EH (cell line): Measurements from ENCODE around the gene EPC1.
"Not testable (repeated sequence)": the region's sequence is repeated elsewhere in the genome, so short reads cannot be mapped to it uniquely, and the experiment has no call there.

Source experiments
- DNase-seq: peaks from one replicate; pipeline ENCODE4 v3.0.0-alpha.2; 2015; ENCODE audit warnings: low read depth

EPC1 gene

DNA sequence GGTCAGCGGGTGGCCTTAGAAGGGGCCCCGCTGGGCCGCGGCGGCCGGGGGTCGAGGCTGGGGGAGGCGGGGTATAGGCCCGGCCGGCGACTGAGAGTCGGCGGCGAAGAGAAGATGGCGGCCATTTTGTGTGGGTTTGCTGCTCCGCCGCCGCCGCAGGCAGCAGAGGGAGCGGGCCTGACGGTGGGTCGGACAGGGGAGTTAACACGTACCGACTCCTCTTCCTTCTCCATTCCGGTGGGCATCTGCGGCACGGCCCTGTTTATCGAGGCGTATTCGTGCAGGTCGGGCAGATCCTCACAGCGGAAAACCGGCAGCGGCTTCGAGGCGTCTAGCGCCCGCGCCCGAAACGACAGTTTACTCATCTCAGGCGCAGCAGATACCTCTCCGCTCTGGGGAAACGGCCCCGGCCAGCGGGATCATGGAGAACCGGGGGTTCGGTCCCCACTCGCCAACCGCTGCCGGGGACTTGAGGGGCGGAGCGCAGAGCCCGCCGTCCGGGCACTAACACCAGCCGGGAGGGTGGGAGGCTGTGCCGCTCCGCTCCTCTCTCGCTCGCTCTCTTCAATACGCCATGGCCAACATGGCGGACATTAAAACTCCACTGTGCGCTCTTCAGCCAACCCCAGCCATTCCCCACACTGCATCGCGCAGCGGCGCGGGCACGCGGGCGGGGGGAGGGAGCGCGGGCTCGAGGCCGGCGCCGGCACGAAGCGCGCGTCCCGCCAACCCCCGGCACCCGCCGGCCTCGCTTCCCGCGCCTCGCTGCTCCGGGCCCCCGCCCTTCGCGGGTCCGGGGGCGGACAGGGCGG is at the start of gene EPC1:
Gene EPC1 (minus strand): TSS at position 608 of the 812 bp plus-strand sequence. CDS start 243 bp downstream, at position 365.
- peak; percentile 88 for DNase-seq

DNA sequence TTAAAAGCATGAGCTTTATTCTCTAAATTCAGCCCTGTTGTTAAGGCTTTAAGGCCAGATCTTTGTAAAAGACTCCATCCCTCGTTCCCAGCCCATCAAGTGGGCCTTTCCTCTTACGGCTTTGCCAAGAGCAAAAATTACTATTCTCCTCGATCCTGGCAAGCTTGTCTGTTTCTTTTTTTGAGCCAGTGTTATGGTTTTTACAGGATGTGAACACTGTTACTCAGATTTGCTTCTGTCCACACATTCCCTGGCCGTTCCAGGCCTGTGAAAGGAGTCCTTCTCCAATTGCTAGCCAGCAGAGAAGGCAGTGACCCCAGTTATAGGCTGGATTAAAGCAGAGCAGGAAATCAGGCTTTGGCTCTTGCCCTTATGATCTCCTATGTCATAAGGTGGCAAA is 47.0 kb upstream of the EPC1 start:
- DNase-seq, result no peak

DNA sequence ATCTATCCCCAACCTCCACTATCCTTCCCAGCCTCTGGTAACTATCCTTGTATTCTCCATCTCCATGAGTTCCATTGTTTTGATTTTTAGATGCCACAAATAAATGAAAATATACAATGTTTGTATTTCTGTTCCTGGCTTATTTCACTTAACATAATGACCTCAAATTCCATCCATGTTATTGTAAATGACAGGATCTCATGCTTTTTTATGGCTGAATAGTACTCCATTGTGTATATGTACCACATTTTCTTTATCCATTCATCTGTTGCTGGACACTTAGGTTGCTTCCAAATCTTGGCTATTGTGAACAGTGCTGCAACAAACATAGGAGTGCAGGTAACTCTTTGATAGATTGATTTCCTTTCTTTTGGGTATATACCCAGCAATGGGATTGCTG is 45.3 kb upstream of the EPC1 start:
- DNase-seq, result not testable (repeated sequence)

DNA sequence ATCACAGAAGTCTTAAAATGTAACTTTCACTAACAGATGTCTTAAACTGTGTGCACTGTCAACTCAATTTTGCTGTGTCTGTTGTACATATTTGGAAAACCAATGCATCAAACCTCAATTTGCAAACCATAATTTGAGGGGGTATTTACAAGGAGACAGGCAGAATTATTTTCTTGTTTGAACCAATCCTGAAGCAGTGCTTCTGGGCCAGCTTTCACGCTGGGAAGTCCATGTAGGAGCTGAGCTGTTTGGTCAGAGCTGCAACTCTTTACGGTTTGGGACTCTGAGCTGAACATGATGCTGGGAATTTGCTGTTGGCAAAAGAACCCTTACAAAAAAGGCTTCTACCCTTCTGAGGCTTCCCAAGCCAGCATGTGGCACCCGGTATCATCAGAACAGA is 43.2 kb upstream of the EPC1 start:
- no peak for DNase-seq

GRCh38 chr10:32388258-32389027 is 41.5 kb upstream of the EPC1 start:
- no peak for DNase-seq

DNA sequence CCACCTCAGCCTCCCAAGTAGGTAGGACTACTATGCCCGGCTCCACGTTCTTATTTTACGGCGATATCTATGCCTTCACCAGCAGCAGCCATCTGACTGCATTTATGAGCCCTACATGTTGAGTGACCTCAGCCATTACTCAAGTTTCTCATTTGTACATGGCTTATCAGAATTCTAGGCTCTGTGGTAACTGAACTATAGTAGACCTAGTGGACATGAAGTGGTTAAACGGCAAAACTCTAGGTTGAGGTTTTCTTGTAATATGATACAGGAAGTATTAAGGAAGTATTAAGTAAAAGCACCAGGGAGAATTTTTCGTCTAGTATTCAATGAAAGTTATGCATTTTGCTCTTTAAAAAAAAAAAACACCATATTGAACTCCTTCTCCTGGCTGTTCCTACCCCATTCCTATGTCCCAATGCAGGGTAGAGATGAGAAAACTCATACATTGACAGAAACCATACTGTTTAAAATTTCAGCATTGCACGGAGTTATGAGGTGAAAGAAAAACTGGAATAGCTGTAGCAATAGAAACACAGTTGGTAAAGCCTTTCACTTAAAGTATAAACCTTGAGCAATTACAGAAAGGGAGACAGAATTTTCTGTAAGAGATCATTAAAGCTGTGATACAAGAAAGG is 39.8 kb upstream of the EPC1 start:
- DNase-seq, result peak; percentile 22

- no peak for DNase-seq
Measured at GRCh38 chr10:32384171-32384570, 37.2 kb upstream of the EPC1 start.

DNA sequence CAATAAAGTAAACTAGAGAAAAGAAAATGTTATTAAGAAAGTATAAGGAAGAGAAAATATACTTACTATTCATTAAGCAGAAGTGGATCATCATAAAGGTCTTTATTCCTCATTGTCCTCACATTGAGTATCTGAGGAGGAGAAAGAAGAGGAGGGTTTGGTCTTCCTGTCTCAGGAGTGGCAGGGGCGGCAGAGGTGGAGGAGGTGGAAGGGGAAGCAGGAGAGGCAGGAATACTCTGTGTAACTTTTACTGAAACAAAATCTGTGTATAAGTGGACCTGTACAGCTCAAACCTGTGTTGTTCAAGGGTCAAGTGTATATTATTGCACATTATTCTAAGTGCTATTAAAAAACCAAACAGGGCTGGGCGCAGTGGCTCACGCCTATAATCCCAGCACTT is 34.2 kb upstream of the EPC1 start:
- DNase-seq, result no peak

DNA sequence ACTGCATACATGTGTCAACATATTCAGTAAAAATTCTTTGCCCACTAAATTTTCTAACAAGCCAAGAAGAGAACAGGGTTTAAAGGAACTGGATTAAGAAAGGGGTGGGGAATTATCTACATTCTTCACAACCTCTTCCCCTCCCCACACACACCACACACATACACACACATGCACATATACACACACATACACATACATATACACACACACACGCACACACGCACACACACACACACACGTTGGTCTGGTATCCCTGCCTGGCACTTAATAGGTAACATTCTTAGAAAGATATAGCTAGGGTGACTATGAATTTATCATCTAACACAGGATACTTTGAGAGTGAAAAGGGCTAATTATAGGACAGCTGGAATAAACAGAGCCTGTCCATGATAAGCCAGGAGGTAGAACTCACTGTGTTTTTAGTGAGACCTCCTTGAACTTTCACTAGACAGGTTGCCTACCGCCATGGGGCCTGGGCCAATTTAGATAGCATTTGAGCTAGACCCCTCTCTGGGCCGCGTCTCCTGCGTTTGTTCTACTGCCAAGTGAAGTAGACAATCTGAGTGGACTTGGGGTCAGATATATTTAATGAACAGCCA is 33.1 kb upstream of the EPC1 start:
- no peak for DNase-seq

- peak; percentile 67 for DNase-seq
Measured at GRCh38 chr10:32379318-32379949, 32.5 kb upstream of the EPC1 start.

DNA sequence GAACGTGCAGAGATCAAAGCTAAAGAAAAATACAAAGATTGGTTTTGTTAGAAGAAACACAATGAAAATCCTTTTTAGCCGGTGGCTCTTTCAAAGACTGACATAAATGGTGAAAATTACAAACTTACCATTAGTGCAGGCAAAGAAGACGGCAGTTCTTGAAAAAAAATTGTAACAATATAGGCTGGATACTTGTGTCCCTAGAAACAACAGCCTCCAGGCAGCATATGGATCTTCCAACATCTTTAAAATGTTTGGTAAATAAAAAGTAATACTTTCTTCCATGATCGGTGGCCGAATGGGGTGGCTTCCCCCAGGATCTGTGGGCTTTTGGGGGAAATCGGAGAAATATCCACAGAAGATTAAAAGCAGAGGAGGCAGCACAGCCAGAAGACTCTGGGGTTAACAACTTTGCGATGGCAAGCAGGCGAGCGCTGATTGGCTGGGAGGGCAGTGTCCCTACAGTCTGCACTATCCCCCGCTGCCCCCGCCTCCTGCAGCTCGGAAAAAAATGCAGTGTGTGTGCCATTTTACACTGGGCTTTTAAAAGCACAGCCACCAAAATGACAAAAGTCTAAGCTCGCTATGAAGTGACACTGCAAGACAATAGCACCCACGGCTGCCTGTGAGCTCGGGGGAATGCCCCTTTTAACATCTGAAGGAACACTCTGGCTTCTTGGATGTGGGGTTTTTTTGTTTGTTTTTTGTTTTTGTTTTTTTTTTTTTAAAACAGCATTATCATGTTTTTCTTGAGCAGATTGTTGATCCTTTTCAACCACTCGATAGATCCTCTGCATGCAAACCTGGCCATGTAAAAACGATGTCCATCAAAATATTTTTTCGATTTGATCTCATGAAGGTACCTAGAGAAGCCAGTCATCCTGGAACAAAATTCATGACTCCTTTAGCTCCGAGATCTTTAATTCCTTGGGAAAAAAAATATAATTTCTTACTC is 31.7 kb upstream of the EPC1 start:
- DNase-seq, result peak; percentile 93

- peak; percentile 50 for DNase-seq
Measured at GRCh38 chr10:32377458-32378259, 30.7 kb upstream of the EPC1 start.

DNA sequence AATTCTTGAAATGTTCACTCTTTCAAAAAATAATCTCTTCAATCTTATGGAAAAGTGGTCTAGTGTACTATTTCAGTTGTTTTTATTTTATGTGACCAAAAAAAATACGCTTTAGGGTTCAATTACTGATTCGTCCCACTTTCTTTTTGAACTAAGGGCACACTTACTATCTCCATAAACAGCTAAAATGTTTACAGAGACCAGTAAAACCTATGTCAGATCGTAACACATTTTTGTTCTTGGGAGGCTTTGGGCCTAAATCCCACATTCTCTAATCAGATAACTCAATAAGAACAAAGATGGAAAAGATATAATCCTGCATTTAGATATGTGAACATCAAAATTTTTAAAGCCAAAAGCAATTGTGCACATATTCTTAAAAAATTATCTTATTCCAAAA is 29.8 kb upstream of the EPC1 start:
- peak; percentile 8 for DNase-seq

GRCh38 chr10:32376097-32376496 is 29.1 kb upstream of the EPC1 start:
- DNase-seq, result no peak

DNA sequence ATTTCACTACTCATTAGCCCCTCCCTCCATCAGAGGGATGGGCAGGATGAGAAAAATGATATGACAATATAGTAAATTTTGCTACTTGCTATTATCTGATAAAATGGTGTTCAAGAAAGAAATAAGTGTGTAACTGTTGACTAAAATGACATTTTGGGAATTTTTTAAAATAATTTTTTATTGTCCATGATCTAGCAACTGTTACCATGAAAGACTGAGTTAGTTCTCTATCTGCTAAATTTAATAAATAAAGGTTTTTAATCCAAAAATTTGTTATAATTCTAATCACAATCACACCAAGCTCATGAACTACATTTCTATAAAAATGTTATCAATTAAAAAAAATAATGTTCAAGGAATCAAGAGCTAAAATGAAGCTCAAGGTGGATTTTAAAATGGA is 28.7 kb upstream of the EPC1 start:
- no peak for DNase-seq

DNA sequence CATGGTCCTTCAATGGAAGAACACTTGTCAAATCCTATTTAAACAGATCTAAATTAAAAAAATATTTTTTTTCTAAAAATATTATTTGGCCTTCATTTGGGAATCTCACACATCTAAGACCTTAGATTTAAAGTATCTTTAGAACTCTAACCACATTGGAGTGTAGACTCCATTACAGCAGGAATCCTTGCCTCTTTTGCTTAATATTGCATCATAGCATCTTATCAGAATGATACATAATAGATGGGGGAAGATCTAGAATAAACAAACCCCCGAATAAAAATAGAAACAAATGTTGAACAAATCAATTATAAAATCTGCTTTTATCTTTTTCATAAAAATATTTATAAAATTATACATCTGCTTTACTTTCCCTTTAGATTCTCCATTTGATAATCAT is 27.6 kb upstream of the EPC1 start:
- DNase-seq, result peak; percentile 3

DNA sequence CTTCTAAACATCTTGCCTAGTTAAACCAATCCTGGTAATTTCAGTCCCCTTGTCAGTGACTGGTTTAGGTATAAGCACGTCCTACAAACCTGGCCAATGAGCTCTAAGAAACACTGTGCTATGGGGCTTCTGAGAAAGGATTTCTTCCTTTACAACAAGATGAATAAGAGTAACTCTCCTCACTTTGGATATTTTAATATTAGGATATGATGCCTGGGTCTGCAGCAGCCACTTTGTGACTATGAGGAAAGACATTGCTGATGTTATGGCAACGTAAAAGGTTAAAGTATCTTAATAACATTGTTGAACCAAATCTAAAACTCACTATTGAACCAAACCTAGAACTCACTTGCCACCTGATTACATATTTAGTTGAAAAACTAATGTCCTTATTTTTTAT is 26.5 kb upstream of the EPC1 start:
- DNase-seq, result no peak

DNA sequence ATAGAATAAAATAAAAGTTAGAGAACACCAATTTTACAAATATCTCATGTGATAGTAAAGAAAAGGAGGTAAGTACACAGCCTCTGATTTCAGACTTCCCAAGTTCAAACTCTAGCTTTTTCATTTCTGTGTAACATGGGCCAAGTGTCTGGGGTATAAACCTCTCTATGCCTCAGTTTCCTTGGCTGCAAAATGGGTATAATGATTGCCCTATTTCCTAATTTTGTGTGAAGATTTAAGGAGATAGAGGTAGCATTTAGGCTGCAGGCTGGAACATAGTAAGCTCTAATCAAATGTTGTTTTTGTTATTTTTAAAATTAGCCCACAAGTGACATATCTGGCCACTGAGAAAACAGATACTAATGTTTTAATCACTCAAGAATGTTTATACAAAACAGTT is 26.1 kb upstream of the EPC1 start:
- DNase-seq, result no peak

DNA sequence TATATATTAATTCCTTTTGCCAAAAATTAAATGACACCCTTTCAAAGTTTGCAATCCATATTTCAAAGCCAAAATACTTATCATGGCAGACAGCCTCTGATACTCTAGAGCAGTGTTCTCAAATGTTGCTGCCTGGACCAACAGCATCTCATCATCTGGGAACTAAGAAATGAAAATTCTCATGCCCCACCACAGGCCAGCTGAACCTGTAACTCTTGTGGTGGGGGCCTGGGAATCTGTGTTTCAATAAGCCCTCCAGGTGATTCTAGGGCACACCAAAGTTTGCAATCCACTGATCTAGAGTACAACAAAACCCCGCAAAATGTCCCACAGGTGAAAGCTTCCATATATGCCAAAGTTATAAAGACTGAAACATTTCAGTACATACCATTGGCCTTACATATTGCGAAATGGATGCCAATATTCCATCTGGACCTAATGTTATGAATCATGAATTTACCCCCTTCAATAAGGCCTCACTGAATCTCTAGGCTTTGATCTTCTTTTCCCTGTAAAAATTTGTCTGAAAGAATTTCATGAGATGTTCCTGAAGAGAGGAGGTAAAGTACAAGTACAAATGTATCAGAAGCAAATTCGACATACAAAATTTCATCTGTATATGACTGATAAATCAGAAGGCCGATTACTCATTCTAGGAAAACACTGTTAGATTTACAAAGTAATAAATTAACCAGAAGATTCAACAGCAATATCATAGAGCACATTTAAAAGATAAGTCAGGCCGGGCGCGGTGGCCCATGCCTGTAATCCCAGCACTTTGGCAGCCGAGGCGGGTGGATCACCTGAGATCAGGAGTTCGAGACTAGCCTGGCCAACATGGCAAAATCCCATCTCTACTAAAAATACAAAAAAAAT is 25.3 kb upstream of the EPC1 start:
- DNase-seq, result no peak
